Measurements from ENCODE around the gene JPT1. TPM values are rescaled to one million over a fixed set of nuclear protein-coding genes. Genes with fewer than 3 reads are reported as not detected.
A peak's percentile ranks its signal among the peaks of the same experiment; 100 is the strongest.
"Not testable (repeated sequence)": the region's sequence is repeated elsewhere in the genome, so short reads cannot be mapped to it uniquely, and the experiment has no call there.

The JPT1 gene
- total RNA-seq, 2 experiments from 2014 or later: 277 to 280 TPM

DNA sequence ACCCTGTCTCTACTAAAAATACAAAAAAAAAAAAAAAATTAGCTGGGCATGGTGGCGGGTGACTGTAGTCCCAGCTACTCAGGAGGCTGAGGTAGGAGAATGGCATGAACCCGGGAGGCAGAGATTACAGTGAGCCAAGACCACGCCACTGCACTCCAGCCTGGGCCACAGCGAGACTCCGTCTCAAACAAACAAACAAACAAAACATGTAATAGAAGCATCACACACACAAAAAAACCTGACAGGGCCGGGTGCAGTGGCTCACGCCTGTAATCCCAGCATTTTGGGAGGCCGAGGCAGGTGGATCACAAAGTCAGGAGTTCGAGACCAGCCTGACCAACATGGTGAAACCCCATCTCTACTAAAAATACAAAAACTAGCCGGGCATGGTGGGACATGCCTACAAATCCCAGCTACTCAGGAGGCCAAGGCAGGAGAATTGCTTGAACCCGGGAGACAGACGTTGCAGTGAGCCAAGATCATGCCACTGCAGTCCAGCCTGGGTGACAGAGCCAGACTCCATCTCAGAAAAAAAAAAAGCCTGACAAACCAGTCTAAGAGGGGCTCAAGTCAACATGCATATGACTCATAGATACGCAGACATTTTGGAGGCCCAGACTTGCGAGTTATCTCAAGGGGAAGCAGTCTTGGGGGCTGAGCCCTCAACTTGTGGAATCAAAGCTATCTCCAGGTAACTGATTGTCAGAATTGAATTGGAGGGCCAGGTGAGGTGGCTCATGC is 20.5 kb downstream of the JPT1 start:
- Mint-ChIP-seq H3K27ac (peak overlapping the region; percentile 60), H3K36me3 (ENCODE audit: low read depth) (peaks cover 18% of the 10 kb centered on the region), H3K4me1 (peaks cover 30% of the 10 kb centered on the region), H3K4me3 (peak overlapping the region; percentile 7)
- ChIA-PET CTCF (interaction anchor here (0.7 to 13.8 kb wide), 4 partner anchors 8 to 74 kb away, joined by 3 to 150 read pairs (median 7); no protein-coding TSS in a partner anchor), POLR2A (interaction anchor here (1.1 kb wide), 1 partner anchor 20 kb away, joined by 3 read pairs; no protein-coding TSS in a partner anchor)
- DNase-seq, H3K9me3 Mint-ChIP-seq, H3K27me3 Mint-ChIP-seq: not testable (repeated sequence)

DNA sequence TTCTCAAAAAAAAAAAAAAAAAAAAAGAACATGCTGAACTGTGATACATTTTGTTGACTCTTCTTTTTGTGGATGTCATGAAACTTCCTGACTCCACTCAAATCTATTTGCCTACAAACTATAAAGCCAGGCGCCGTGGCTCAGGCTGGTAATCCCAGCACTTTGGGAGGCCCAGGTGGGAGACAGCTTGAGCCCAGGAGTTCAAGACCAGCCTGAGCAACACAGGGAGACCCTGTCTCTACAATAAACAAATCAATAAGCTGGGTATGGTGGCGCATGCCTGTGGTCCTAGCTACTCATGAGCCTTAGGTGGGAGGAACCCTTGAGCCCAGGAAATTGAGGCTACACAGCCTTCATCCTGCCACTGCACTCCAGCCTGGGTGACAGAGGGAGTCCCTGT is 21.3 kb downstream of the JPT1 start:
- ChIA-PET POLR2A (interaction anchor here (1.1 kb wide), 1 partner anchor 19 kb away, joined by 3 read pairs; no protein-coding TSS in a partner anchor), CTCF (interaction anchor here (0.6 to 13.8 kb wide), 6 partner anchors 8 to 78 kb away, joined by 3 to 150 read pairs (median 6); no protein-coding TSS in a partner anchor)
- Mint-ChIP-seq H3K9me3 (no peaks in the 10 kb centered on the region), H3K27ac (peak overlapping the region; percentile 54), H3K27me3 (no peaks in the 10 kb centered on the region), H3K4me3 (peak overlapping the region; percentile 27), H3K36me3 (ENCODE audit: low read depth) (peaks cover 20% of the 10 kb centered on the region), H3K4me1 (peaks cover 30% of the 10 kb centered on the region)
- DNase-seq: no peak

DNA sequence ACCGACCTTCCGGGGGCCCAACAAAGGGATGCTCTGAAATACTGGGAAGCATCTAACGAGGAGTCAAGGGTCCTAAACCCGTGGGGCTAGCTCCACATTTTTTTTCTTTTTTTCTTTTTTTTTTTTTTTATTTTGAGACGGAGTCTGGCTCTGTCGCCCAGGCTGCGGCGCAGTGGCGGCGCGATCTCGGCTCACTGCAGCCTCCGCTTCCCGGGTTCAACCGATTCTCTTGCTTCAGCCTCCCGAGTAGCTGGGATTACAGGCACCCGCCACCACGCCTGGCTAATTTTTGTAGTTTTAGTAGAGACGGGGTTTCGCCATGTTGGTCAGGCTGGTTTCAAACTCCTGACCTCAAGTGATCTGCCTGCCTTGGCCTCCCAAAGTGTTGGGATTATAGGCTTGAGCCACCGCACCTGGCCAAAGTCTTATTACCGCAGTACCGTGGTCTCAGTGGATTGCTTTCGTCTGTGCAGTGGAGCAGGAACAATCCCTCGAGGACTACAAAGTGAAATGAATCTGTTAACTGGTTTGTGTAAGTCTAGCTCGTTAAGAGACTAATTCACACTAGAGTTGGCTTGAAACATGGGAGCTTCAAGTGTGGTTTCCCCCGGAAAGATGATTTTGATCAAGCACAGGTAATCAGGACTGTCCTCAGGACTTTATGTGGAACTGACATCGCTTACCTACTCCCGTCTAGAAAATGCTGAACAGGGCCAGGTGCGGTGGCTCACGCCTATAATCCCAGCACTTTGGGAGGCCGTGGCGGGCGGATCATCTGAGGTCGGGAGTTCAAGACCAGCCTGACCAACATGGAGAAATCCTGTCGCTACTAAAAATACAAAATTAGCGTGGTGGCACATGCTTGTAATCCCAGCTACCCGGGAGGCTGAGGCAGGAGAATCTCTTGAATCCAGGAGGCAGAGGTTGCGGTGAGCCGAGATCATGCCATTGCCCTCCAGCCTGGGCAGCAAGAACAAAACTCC is 22.0 kb downstream of the JPT1 start:
- Mint-ChIP-seq H3K36me3 (ENCODE audit: low read depth) (peaks cover 20% of the 10 kb centered on the region), H3K27ac (peak overlapping the region; percentile 88), H3K4me3 (peak overlapping the region; percentile 78), H3K4me1 (peaks cover 30% of the 10 kb centered on the region)
- H3K9me3 Mint-ChIP-seq, DNase-seq, H3K27me3 Mint-ChIP-seq: not testable (repeated sequence)
- ChIA-PET CTCF (interaction anchor here (0.6 to 13.8 kb wide), 20 partner anchors 9 to 1786 kb away, joined by 3 to 150 read pairs (median 4); partner anchors contain the start of gene MIF4GD), POLR2A (interaction anchor here (1.1 kb wide), 1 partner anchor 19 kb away, joined by 3 read pairs; no protein-coding TSS in a partner anchor)

DNA sequence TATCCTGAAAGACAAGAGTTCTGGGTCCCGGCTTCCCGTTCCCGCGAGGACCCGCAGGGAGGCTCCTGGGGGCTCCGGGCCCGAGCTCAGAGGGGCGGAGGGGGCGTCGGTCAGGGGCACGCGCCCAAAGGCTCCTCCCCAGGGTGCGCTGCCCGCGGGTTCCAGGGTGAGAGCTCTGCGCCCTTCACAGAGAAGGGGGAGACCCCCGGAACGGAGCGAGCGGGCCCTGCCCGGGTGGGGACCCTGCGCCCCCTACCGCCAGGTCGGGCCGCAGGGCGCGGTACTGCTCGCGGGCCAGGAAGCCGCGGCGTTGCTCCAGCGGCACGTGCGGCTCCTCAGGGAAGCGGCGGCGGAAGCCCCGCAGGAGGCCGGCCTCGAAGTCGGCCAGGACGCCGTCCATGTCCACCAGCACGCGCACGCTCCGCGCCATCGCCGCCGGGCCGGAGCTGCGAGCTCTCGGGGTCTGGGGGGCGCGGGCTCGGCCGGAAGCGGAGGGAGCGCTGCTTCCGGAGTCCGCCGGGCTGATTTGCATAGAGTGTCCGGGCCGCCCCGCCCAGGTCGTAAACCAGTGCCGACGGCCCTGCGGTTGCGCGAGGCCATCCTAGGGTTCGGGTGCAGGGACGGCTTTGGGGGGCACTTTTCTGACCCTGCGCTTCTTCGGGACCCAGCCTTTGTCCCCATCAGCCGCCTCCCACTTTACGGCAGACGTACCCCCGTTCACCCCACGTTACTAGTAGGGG is 22.9 kb downstream of the JPT1 start, which contains the start of gene NT5C:
TSS of gene NT5C (minus strand) at position 465 of the 740 bp plus-strand sequence. CDS start at position 430, 35 bp downstream.
- H3K4me1 Mint-ChIP-seq: peaks cover 30% of the 10 kb centered on the region
- peak within 1 kb of the TSS; percentile 83 for H3K4me3 Mint-ChIP-seq
- H3K36me3 Mint-ChIP-seq (ENCODE audit: low read depth): peaks cover 19% of the 10 kb centered on the region
- ChIA-PET POLR2A (interaction anchor here (0.6 kb wide), 1 partner anchor 120 kb away, joined by 5 read pairs; no protein-coding TSS in a partner anchor), CTCF (interaction anchor here (0.5 to 13.8 kb wide), 22 partner anchors 8 to 1562 kb away, joined by 3 to 150 read pairs (median 4); no protein-coding TSS in a partner anchor)
- peak; percentile 68 for DNase-seq
- no peaks in the 10 kb centered on the region for H3K9me3 Mint-ChIP-seq
- H3K27ac Mint-ChIP-seq: peak within 1 kb of the TSS; percentile 89
- no peaks in the 10 kb centered on the region for H3K27me3 Mint-ChIP-seq

DNA sequence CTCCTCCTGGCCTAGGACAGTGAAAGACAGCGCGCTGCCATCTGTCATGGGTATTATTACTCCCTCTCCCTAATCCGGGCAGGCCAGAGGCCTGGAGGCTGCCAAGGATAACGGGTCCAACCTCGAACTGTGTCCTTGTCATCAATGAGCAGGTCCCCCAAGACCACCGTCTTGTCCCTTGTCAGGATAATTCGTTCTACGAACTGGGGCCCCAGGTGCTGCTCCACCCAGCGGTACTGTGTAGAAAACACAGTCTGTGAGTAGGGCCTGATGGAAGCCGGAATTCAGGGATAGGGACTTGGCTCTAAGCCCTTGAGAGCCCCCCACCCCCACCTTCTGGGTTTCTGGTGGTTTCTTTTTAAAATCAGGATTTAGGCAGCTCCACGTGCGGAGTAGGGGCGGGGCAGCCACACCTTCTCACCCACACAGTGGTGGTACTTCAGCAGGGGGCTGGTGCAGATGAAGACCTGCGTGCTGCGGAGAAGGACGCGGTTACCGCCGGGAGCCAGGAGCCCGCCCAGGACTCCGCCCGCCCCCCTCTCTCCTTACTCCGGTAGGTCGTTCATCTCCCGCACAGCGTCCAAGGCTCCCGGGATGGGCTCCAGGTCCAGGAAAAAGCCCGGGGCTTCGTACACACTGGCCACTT is 23.6 kb downstream of the JPT1 start:
- Mint-ChIP-seq H3K27ac (peak overlapping the region; percentile 89), H3K36me3 (ENCODE audit: low read depth) (peaks cover 22% of the 10 kb centered on the region), H3K9me3 (no peaks in the 10 kb centered on the region), H3K4me3 (peak overlapping the region; percentile 83), H3K4me1 (peaks cover 35% of the 10 kb centered on the region), H3K27me3 (no peaks in the 10 kb centered on the region)
- DNase-seq: peak; percentile 55
- ChIA-PET CTCF (interaction anchor here (0.5 to 13.8 kb wide), 19 partner anchors 10 to 169 kb away, joined by 3 to 150 read pairs (median 4); no protein-coding TSS in a partner anchor), POLR2A (interaction anchor here (0.6 kb wide), 1 partner anchor 119 kb away, joined by 5 read pairs; no protein-coding TSS in a partner anchor)

DNA sequence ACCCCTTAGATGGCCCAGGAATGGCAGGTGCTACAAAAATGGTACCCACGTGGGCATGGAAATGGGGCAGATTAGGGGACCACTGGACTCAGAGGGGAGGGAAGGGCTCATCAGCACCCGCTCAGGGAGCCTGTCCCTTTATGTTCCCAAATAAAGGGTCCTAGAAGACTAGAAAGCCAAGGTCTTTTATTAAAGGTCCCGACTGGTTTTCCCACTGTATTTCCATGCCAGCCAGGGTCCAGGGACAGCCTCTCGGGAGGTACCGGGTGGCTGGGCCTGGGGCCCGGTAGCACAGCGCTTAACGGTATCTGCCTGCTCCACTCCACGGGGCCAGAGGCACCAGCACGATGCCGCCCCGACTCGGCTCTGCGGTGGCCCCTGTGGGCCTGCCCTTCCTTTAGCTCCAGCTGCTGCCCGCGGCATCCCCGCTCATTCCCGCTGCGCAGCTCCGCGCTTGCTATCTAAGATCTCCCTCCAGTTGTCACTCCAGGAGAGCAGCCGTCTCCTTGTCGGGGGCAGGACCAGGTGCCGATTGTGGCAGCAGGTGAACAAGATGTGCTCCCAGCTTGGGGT is 24.2 kb downstream of the JPT1 start:
- no peaks in the 10 kb centered on the region for H3K9me3 Mint-ChIP-seq
- no peak for DNase-seq
- H3K4me3 Mint-ChIP-seq: peak overlapping the region; percentile 83
- ChIA-PET POLR2A (no interaction called here), CTCF (interaction anchor here (0.6 to 13.8 kb wide), 10 partner anchors 9 to 108 kb away, joined by 3 to 150 read pairs (median 6); no protein-coding TSS in a partner anchor)
- H3K4me1 Mint-ChIP-seq: peaks cover 41% of the 10 kb centered on the region
- H3K27me3 Mint-ChIP-seq: no peaks in the 10 kb centered on the region
- peaks cover 21% of the 10 kb centered on the region for H3K36me3 Mint-ChIP-seq (ENCODE audit: low read depth)
- H3K27ac Mint-ChIP-seq: no peak overlapping the region

DNA sequence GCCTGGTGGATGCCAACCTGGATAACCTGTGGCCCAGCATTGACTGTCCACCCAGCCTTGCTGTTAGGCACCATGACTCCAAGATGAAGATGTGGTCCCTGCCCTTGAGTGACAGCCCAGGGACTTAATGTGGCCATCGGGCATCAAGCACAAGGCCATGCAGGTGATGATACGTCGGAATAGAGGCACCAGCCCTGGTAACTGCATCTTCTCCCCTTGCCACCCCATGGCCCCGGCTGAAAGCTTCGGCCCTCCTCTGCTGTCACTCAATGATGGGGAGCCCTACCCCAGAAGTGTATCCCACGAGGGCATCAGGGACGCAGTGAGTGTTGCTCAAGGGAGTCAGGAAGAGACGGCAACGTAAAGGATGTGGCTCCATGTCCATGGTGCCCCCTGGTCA is 24.7 kb downstream of the JPT1 start:
- H3K4me3 Mint-ChIP-seq: peak overlapping the region; percentile 51
- H3K9me3 Mint-ChIP-seq: no peaks in the 10 kb centered on the region
- ChIA-PET CTCF (interaction anchor here (0.6 to 13.8 kb wide), 5 partner anchors 10 to 70 kb away, joined by 3 to 150 read pairs (median 8); no protein-coding TSS in a partner anchor), POLR2A (no interaction called here)
- DNase-seq: no peak
- H3K4me1 Mint-ChIP-seq: peaks cover 45% of the 10 kb centered on the region
- H3K36me3 Mint-ChIP-seq (ENCODE audit: low read depth): peaks cover 21% of the 10 kb centered on the region
- H3K27ac Mint-ChIP-seq: no peak overlapping the region
- no peaks in the 10 kb centered on the region for H3K27me3 Mint-ChIP-seq

DNA sequence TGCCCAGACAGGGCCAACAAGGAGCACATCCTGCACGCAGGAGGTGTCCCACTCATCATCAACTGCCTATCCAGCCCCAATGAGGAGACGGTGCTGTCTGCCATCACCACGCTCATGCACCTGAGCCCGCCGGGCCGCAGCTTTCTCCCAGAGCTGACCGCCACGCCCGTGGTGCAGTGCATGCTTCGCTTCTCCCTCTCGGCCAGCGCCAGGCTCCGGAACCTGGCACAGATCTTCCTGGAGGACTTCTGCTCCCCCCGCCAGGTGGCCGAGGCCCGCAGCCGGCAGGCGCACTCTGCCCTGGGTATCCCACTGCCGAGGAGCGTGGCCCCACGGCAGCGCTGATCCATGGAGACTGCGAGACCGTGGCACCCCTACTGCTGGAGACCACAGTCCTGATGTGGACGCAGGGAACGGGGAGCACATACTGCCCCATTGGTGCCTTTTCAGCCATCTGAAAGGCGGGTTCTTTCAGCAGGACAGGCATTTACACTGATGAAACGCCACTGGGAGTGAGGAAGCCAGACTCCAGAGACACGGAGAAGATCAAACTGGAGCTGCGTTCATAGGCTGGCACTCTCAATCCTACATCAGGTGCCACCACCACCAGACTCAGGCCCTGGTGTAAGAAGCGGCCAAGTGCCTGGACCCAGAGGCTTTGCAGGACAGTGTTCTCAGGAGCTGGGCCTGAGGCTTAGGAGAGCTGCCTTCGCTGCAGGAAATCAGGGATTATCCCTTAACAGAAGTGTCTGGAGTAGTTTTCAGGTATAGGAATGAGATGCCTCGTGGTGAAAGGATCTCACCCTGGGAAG is 25.4 kb downstream of the JPT1 start:
- ChIA-PET POLR2A (no interaction called here), CTCF (interaction anchor here (1.2 to 13.8 kb wide), 4 partner anchors 9 to 41 kb away, joined by 3 to 150 read pairs (median 3); no protein-coding TSS in a partner anchor)
- Mint-ChIP-seq H3K4me1 (peaks cover 52% of the 10 kb centered on the region), H3K27ac (no peak overlapping the region), H3K4me3 (peak overlapping the region; percentile 51), H3K9me3 (peaks cover 4% of the 10 kb centered on the region), H3K27me3 (no peaks in the 10 kb centered on the region), H3K36me3 (ENCODE audit: low read depth) (peaks cover 28% of the 10 kb centered on the region)
- no peak for DNase-seq

DNA sequence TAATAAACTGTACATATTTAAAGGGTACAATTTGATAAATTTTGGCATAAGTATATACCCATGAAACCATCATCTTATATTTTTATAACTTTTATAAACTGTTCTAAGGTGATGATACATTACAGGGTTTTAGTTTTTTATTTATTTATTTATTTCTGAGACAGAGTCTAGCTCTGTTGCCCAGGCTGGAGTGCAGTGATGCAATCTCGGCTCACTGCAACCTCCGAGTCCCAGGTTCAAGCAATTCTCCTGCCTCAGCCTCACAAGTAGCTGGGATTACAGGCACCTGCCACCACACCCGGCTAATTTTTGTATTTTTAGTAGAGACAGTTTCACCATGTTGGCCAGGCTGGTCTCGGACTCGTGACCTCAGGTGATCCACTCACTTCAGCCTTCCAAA is 26.4 kb downstream of the JPT1 start:
- DNase-seq, H3K9me3 Mint-ChIP-seq, POLR2A ChIA-PET, H3K4me3 Mint-ChIP-seq, H3K27me3 Mint-ChIP-seq: not testable (repeated sequence)
- Mint-ChIP-seq H3K36me3 (ENCODE audit: low read depth) (peaks cover 29% of the 10 kb centered on the region), H3K4me1 (peaks cover 54% of the 10 kb centered on the region), H3K27ac (peak overlapping the region; percentile 33)
- CTCF ChIA-PET: interaction anchor here (0.6 to 13.8 kb wide), 4 partner anchors 12 to 41 kb away, joined by 3 to 150 read pairs (median 4); no protein-coding TSS in a partner anchor

DNA sequence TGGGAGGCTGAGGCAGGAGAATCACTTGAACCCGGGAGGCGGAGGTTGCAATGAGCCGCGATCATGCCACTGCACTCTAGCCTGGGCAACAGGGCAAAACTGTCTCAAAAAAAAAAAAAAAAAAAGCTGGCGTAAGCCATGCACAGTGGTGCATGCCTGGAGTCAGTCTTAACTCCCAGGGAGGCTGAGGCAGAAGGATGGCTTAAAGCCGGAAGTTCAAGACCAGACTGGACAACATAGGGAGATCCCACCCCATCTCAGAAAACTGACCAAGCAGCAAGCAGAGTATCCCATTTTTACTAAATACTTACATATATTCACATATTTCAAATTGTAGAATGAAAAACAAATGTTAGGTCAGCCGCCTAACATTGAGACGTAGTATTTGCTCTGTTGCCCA is 27.4 kb downstream of the JPT1 start:
- ChIA-PET POLR2A (no interaction called here), CTCF (interaction anchor here (0.6 to 13.8 kb wide), 4 partner anchors 11 to 144 kb away, joined by 3 to 150 read pairs (median 3); partner anchors contain the start of gene MIF4GD)
- no peak for DNase-seq
- peaks cover 32% of the 10 kb centered on the region for H3K36me3 Mint-ChIP-seq (ENCODE audit: low read depth)
- peaks cover 5% of the 10 kb centered on the region for H3K9me3 Mint-ChIP-seq
- H3K27ac Mint-ChIP-seq: no peak overlapping the region
- H3K4me1 Mint-ChIP-seq: peaks cover 48% of the 10 kb centered on the region
- no peak overlapping the region for H3K4me3 Mint-ChIP-seq
- no peaks in the 10 kb centered on the region for H3K27me3 Mint-ChIP-seq

Measured in activated CD4-positive, alpha-beta T cell treated with anti-CD3 and anti-CD28 coated beads, Interleukin-2, amount 10 ng/mL, durations not matched to agents 7 days and 5 days (primary cell).